ENCODE results near the gene ANG. TPM values are rescaled to one million over a fixed set of nuclear protein-coding genes. Genes with fewer than 3 reads are reported as not detected.

Gene ANG
- total and polyA plus RNA-seq, 9 of the 15 experiments (the other 6 are each of a cell fraction or from before 2014, with no cell fraction given): 0.21 to 0.73 (median 0.34) TPM; not detected in 4

- TF ChIP-seq SMC3 (conservative IDR thresholded peaks at IDR 0.05; ENCODE audit: insufficient read depth, low read depth, low read length) (no peak), NFYB (IDR thresholded peaks at IDR 0.05; ENCODE audit: extremely low read depth, insufficient read length) (peak; percentile 65), USF1 (CRISPR knock-in tag; IDR thresholded peaks at IDR 0.05) (peak; percentile 92)
Observed at GRCh38 chr14:20679907-20680306, 8.7 kb upstream of the ANG start (continued).

- Histone ChIP-seq H3K27ac (ENCODE audit: extremely low read depth, low read depth, low read length) (no peak overlapping the region), H2AFZ (ENCODE audit: low read depth, low read length) (peak overlapping the region; percentile 92), H3K79me2 (ENCODE audit: control insufficient read depth, insufficient read depth, low read length) (no peaks in the 10 kb centered on the region), H3K27me3 (ENCODE audit: control insufficient read depth in 2 of 2, insufficient read depth in 2 of 2, low read length in 2 of 2) (no peaks in the 10 kb centered on the region), H3K9ac (ENCODE audit: insufficient read depth in 1 of 2, low read depth in 2 of 2, low read length in 2 of 2) (peak overlapping the region in 1 of 2 experiments; percentile 51; a peak in 2 of 4 replicates), H3K36me3 (ENCODE audit: control insufficient read depth, insufficient read depth, low read length) (no peaks in the 10 kb centered on the region), H3K9me1 (ENCODE audit: control insufficient read depth, insufficient read depth, low read length) (no peaks in the 10 kb centered on the region), H3K4me2 (ENCODE audit: insufficient read depth, low read length) (peak overlapping the region; percentile 94), H3K9me3 (replicated peaks; ENCODE audit: control insufficient read depth, insufficient read depth, low read depth, low read length) (no peaks in the 10 kb centered on the region), H3K4me1 (replicated peaks in 1 of 2; ENCODE audit: control insufficient read depth in 2 of 2, insufficient read depth in 2 of 2, low read length in 2 of 2) (peaks cover 10 to 13% of the 10 kb centered on the region in 2 experiments; a peak in 3 of 5 replicates), H4K20me1 (replicated peaks; ENCODE audit: control insufficient read depth, insufficient read depth, low read length) (peaks cover 9% of the 10 kb centered on the region; the same call in 1 of the 2 replicates), H3K4me3 (peak overlapping the region; percentile 75)
- no peak for DNase-seq (ENCODE audit: extremely low read depth in 1 of 4, low spot score in 3 of 4)
- no peak for FAIRE-seq
- ChIA-PET POLR2A (interaction anchor here (1.2 to 1.3 kb wide), 2 partner anchors 41 to 66 kb away, joined by 3 read pairs; no protein-coding TSS in a partner anchor), CTCF (ENCODE audit: low intra/inter-chr PET ratio) (no interaction called here)
- in situ Hi-C loops (cut with MboI): loop anchor here (5.0 kb wide), 1 partner anchor 48 kb away; no protein-coding TSS in a partner anchor
- no TSS peak for BruUV-seq (replicated peaks)
- no peak for ATAC-seq
- WGBS (ENCODE audit: insufficient coverage, low coverage, missing lambda C conversion rate): 2% methylated on average over 8 of the region's 8 CpGs
- intact Hi-C loops (cut with micrococcal nuclease): loop anchor here (5.0 kb wide), 1 partner anchor 338 kb away; the partner anchor contains the start of gene PARP2
- no peak for TF ChIP-seq SNIP1 (IDR thresholded peaks at IDR 0.05; ENCODE audit: low read depth)
- TF ChIP-seq HDAC3 (IDR thresholded peaks at IDR 0.05; ENCODE audit: borderline replicate concordance, partially characterized antibody): no peak
- no peak for TF ChIP-seq MNT (conservative IDR thresholded peaks at IDR 0.05)
- no peak for TF ChIP-seq TFE3 (CRISPR knock-in tag; IDR thresholded peaks at IDR 0.05)
- TF ChIP-seq MLLT1 (IDR thresholded peaks at IDR 0.05): no peak
- no peak for TF ChIP-seq RB1 (IDR thresholded peaks at IDR 0.05; ENCODE audit: low read depth)
- TF ChIP-seq KLF6 (CRISPR knock-in tag; IDR thresholded peaks at IDR 0.05; ENCODE audit: borderline replicate concordance): no peak
- no peak for TF ChIP-seq SOX6 (IDR thresholded peaks at IDR 0.05)
- TF ChIP-seq BRF2 (IDR thresholded peaks at IDR 0.05; ENCODE audit: borderline replicate concordance, insufficient read depth, insufficient read length): no peak
- TF ChIP-seq ZBTB7A (IDR thresholded peaks at IDR 0.05; ENCODE audit: borderline replicate concordance, control insufficient read depth, low read depth, low read length): no peak
- no peak for TF ChIP-seq ZNF830 (CRISPR knock-in tag; IDR thresholded peaks at IDR 0.05)
Observed at GRCh38 chr14:20680363-20680762, 8.2 kb upstream of the ANG start.
